ENCODE measurements around the gene GRIK1. TPM values are rescaled to one million over a fixed set of nuclear protein-coding genes. Genes with fewer than 3 reads are reported as not detected.

GRIK1 gene
- polyA plus RNA-seq, 1 donor (not counting 4 experiments of a cell fraction or from before 2014, with no cell fraction given) = not detected

- dilution Hi-C loops (cut with MboI; ENCODE audit: extremely low pct_ligation_motif_present, low sequenced_read_pairs) = no loop called here
- DNase-seq (ENCODE audit: low read depth, low spot score) = no peak
- H3K4me2 ChIP-seq (ENCODE audit: control insufficient read depth, extremely low read depth, insufficient read depth, low read depth, low read length) = no peak overlapping the region
- H3K27ac ChIP-seq (ENCODE audit: control insufficient read depth, insufficient read depth, low read length) = no peak overlapping the region
- H3K9ac ChIP-seq (ENCODE audit: control insufficient read depth, extremely low read depth, insufficient read depth, low read length) = no peak overlapping the region
- TF ChIP-seq CTCF (optimal IDR thresholded peaks at IDR 0.05 in 1 of 3, IDR thresholded peaks at IDR 0.05 in 1 of 3, conservative IDR thresholded peaks at IDR 0.05 in 1 of 3; ENCODE audit: extremely low read depth in 1 of 3, insufficient read depth in 2 of 3, low read length in 3 of 3) (no peak), EZH2 (IDR thresholded peaks at IDR 0.05; ENCODE audit: low read length) (no peak)
- no peaks in the 10 kb centered on the region for H3K79me2 ChIP-seq (ENCODE audit: control insufficient read depth, insufficient read depth, low read length)
- H3K9me1 ChIP-seq (ENCODE audit: control insufficient read depth, extremely low read depth, insufficient read depth, low read length) = no peaks in the 10 kb centered on the region
- no peaks in the 10 kb centered on the region for H4K20me1 ChIP-seq (ENCODE audit: control insufficient read depth, extremely low read depth, insufficient read depth, low read length)
- no peaks in the 10 kb centered on the region for H3K27me3 ChIP-seq (ENCODE audit: control insufficient read depth, extremely low read depth, insufficient read depth, low read length)
- H2AFZ ChIP-seq (ENCODE audit: control insufficient read depth, low read length) = no peak overlapping the region
- H3K9me3 ChIP-seq (ENCODE audit: control insufficient read depth, low read depth, low read length) = no peaks in the 10 kb centered on the region
- no peak overlapping the region for H3K4me3 ChIP-seq (ENCODE audit: control insufficient read depth in 2 of 3, extremely low read depth in 1 of 3, insufficient read depth in 2 of 3, low read depth in 1 of 3, low read length in 3 of 3)
- no peak for FAIRE-seq
- H3K36me3 ChIP-seq (ENCODE audit: control insufficient read depth in 2 of 2, extremely low read depth in 1 of 2, insufficient read depth in 2 of 2, low read length in 2 of 2) = no peaks in the 10 kb centered on the region
- H3K4me1 ChIP-seq (ENCODE audit: control insufficient read depth, extremely low read depth, insufficient read depth, low read length) = no peaks in the 10 kb centered on the region
Measured at GRCh38 chr21:29696937-29697336, 242.9 kb downstream of the GRIK1 start.

GRCh38 chr21:29691616-29692491 is 247.9 kb downstream of the GRIK1 start:
- Histone ChIP-seq H3K9me1 (ENCODE audit: control insufficient read depth, extremely low read depth, insufficient read depth, low read length) (no peaks in the 10 kb centered on the region), H2AFZ (ENCODE audit: control insufficient read depth, low read length) (no peak overlapping the region), H3K79me2 (ENCODE audit: control insufficient read depth, insufficient read depth, low read length) (no peaks in the 10 kb centered on the region), H3K4me1 (ENCODE audit: control insufficient read depth, extremely low read depth, insufficient read depth, low read length) (no peaks in the 10 kb centered on the region), H3K9me3 (ENCODE audit: control insufficient read depth, low read depth, low read length) (no peaks in the 10 kb centered on the region), H3K4me3 (ENCODE audit: control insufficient read depth in 2 of 3, extremely low read depth in 1 of 3, insufficient read depth in 2 of 3, low read depth in 1 of 3, low read length in 3 of 3) (no peak overlapping the region), H3K4me2 (ENCODE audit: control insufficient read depth, extremely low read depth, insufficient read depth, low read depth, low read length) (no peak overlapping the region), H3K27ac (ENCODE audit: control insufficient read depth, insufficient read depth, low read length) (no peak overlapping the region), H3K36me3 (ENCODE audit: control insufficient read depth in 2 of 2, extremely low read depth in 1 of 2, insufficient read depth in 2 of 2, low read length in 2 of 2) (no peaks in the 10 kb centered on the region), H3K9ac (ENCODE audit: control insufficient read depth, extremely low read depth, insufficient read depth, low read length) (no peak overlapping the region), H4K20me1 (ENCODE audit: control insufficient read depth, extremely low read depth, insufficient read depth, low read length) (no peaks in the 10 kb centered on the region), H3K27me3 (ENCODE audit: control insufficient read depth, extremely low read depth, insufficient read depth, low read length) (no peaks in the 10 kb centered on the region)
- no peak for TF ChIP-seq EZH2 (IDR thresholded peaks at IDR 0.05; ENCODE audit: low read length)
- TF ChIP-seq CTCF (optimal IDR thresholded peaks at IDR 0.05 in 1 of 3, IDR thresholded peaks at IDR 0.05 in 1 of 3, conservative IDR thresholded peaks at IDR 0.05 in 1 of 3; ENCODE audit: extremely low read depth in 1 of 3, insufficient read depth in 2 of 3, low read length in 3 of 3) = no peak
- DNase-seq (ENCODE audit: low read depth, low spot score) = no peak
- no peak for FAIRE-seq
- dilution Hi-C loops (cut with MboI; ENCODE audit: extremely low pct_ligation_motif_present, low sequenced_read_pairs) = no loop called here

Measured in keratinocyte (primary cell).